ENCODE data around the gene PIGP. TPM values are rescaled to one million over a fixed set of nuclear protein-coding genes. Genes with fewer than 3 reads are reported as not detected.

The PIGP gene
- total and polyA plus RNA-seq, 2 of the 13 experiments (the other 11 are each of a cell fraction or from before 2014, with no cell fraction given) = 14.8 to 33.4 TPM

DNA sequence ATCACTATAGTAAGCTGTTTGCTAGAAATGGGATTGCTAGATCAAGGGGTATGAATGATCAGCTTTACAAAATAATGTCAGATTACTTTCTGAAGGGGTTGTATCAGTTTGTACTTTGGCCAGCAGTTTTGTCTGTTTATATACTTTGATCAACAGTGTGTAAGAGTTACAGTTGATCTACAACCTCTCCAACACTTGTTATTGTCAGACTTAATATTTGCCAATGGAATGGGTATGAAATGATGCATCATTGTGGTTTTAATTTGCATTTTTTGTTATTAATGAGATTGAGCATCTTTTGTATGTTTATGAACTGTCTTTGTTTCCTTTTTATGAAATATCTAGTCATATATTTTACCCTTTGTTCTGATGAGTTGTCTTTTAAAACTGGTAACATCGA, 4.5 kb upstream of the PIGP start (continued):
- TF ChIP-seq, protein P1, sequence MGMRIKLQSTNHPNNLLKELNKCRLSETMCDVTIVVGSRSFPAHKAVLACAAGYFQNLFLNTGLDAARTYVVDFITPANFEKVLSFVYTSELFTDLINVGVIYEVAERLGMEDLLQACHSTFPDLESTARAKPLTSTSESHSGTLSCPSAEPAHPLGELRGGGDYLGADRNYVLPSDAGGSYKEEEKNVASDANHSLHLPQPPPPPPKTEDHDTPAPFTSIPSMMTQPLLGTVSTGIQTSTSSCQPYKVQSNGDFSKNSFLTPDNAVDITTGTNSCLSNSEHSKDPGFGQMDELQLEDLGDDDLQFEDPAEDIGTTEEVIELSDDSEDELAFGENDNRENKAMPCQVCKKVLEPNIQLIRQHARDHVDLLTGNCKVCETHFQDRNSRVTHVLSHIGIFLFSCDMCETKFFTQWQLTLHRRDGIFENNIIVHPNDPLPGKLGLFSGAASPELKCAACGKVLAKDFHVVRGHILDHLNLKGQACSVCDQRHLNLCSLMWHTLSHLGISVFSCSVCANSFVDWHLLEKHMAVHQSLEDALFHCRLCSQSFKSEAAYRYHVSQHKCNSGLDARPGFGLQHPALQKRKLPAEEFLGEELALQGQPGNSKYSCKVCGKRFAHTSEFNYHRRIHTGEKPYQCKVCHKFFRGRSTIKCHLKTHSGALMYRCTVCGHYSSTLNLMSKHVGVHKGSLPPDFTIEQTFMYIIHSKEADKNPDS (CRISPR knock-in tag; IDR thresholded peaks at IDR 0.05) = no peak
- TF ChIP-seq KLF12 (CRISPR knock-in tag; IDR thresholded peaks at IDR 0.05; ENCODE audit: borderline replicate concordance) = no peak
- TF ChIP-seq, protein P2, sequence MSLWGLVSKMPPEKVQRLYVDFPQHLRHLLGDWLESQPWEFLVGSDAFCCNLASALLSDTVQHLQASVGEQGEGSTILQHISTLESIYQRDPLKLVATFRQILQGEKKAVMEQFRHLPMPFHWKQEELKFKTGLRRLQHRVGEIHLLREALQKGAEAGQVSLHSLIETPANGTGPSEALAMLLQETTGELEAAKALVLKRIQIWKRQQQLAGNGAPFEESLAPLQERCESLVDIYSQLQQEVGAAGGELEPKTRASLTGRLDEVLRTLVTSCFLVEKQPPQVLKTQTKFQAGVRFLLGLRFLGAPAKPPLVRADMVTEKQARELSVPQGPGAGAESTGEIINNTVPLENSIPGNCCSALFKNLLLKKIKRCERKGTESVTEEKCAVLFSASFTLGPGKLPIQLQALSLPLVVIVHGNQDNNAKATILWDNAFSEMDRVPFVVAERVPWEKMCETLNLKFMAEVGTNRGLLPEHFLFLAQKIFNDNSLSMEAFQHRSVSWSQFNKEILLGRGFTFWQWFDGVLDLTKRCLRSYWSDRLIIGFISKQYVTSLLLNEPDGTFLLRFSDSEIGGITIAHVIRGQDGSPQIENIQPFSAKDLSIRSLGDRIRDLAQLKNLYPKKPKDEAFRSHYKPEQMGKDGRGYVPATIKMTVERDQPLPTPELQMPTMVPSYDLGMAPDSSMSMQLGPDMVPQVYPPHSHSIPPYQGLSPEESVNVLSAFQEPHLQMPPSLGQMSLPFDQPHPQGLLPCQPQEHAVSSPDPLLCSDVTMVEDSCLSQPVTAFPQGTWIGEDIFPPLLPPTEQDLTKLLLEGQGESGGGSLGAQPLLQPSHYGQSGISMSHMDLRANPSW (CRISPR knock-in tag; IDR thresholded peaks at IDR 0.05; ENCODE audit: borderline replicate concordance) = no peak
- no peak for TF ChIP-seq SCMH1 (CRISPR knock-in tag; IDR thresholded peaks at IDR 0.05; ENCODE audit: borderline replicate concordance)
- no peak for TF ChIP-seq FOXJ3 (CRISPR knock-in tag; IDR thresholded peaks at IDR 0.05; ENCODE audit: borderline replicate concordance)
- TF ChIP-seq NFE2L1 (CRISPR knock-in tag; IDR thresholded peaks at IDR 0.05; ENCODE audit: borderline replicate concordance) = no peak
- TF ChIP-seq FOXA3 (CRISPR knock-in tag; IDR thresholded peaks at IDR 0.05) = 0 out of 2 replicates have a peak, but pooled peaks have one; percentile 19
- no peak for TF ChIP-seq SP2 (CRISPR knock-in tag; IDR thresholded peaks at IDR 0.05)
- no peak for TF ChIP-seq SETDB1 (CRISPR knock-in tag; IDR thresholded peaks at IDR 0.05; ENCODE audit: borderline replicate concordance)
- TF ChIP-seq ZNF234 (CRISPR knock-in tag; conservative IDR thresholded peaks at IDR 0.05) = no peak
- TF ChIP-seq HNF4G (IDR thresholded peaks at IDR 0.05; ENCODE audit: borderline replicate concordance, low read depth, low read length) = 0 out of 2 replicates have a peak, but pooled peaks have one; percentile 8
- TF ChIP-seq HNF4G (CRISPR knock-in tag; IDR thresholded peaks at IDR 0.05; ENCODE audit: borderline replicate concordance, low read depth) = no peak
- TF ChIP-seq ZEB1 (IDR thresholded peaks at IDR 0.05; ENCODE audit: insufficient replicate concordance, low read depth) = no peak
- no peak for TF ChIP-seq ZBTB3 (CRISPR knock-in tag; IDR thresholded peaks at IDR 0.05; ENCODE audit: borderline replicate concordance, low read depth)
- TF ChIP-seq, protein P3, sequence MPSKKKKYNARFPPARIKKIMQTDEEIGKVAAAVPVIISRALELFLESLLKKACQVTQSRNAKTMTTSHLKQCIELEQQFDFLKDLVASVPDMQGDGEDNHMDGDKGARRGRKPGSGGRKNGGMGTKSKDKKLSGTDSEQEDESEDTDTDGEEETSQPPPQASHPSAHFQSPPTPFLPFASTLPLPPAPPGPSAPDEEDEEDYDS (CRISPR knock-in tag; IDR thresholded peaks at IDR 0.05) = no peak
